HG02678 (cell line): ENCODE data around the gene PLRG1.

Experiments used
- ATAC-seq: cut with Tn5 transposase; IDR thresholded peaks from one replicate; pipeline ENCODE4 v1.9.1; 2021; ENCODE audit warnings: mild to moderate bottlenecking, moderate library complexity; ENCODE audit not compliant: unreplicated experiment

PLRG1 gene

GRCh38 chr4:154574311-154574710 lies 24.1 kb upstream of the PLRG1 start:
- ATAC-seq = no peak

- ATAC-seq = no peak
These were observed 23.1 kb upstream of the PLRG1 start for GRCh38 chr4:154573190-154573870.

GRCh38 chr4:154569584-154569983 lies 19.4 kb upstream of the PLRG1 start:
- no peak for ATAC-seq

GRCh38 chr4:154569028-154569427 lies 18.8 kb upstream of the PLRG1 start:
- no peak for ATAC-seq

GRCh38 chr4:154566639-154567204 lies 16.5 kb upstream of the PLRG1 start:
- ATAC-seq = no peak

GRCh38 chr4:154565704-154566103 lies 15.5 kb upstream of the PLRG1 start:
- ATAC-seq = no peak

- ATAC-seq = no peak
These were observed 14.1 kb upstream of the PLRG1 start for GRCh38 chr4:154564311-154564710.

GRCh38 chr4:154562697-154563254 lies 12.6 kb upstream of the PLRG1 start, which contains the start of gene FGB:
TSS of gene FGB (plus strand) at chr4:154563011. CDS start at chr4:154563019, 8 bp downstream.
- ATAC-seq = no peak

- ATAC-seq = no peak
These were observed 10.6 kb upstream of the PLRG1 start for GRCh38 chr4:154560824-154561231.

- no peak for ATAC-seq
These were observed 10.2 kb upstream of the PLRG1 start for GRCh38 chr4:154560419-154560801.

GRCh38 chr4:154559494-154560418 lies 9.6 kb upstream of the PLRG1 start:
- peak; percentile 88 for ATAC-seq

- ATAC-seq = no peak
These were observed 8.9 kb upstream of the PLRG1 start for GRCh38 chr4:154559141-154559493.

GRCh38 chr4:154551872-154552686 lies 1.9 kb upstream of the PLRG1 start:
- peak; percentile 52 for ATAC-seq

- ATAC-seq = no peak
These were observed 4.5 kb downstream of the PLRG1 start for GRCh38 chr4:154545689-154546088.

- ATAC-seq = no peak
These were observed 7.8 kb downstream of the PLRG1 start for GRCh38 chr4:154542271-154542879.

- no peak for ATAC-seq
These were observed 15.9 kb downstream of the PLRG1 start for GRCh38 chr4:154534296-154534695.

GRCh38 chr4:154529728-154530519 lies 20.3 kb downstream of the PLRG1 start:
- no peak for ATAC-seq

- no peak for ATAC-seq
These were observed 21.3 kb downstream of the PLRG1 start for GRCh38 chr4:154528869-154529268.

GRCh38 chr4:154527308-154527707 lies 22.9 kb downstream of the PLRG1 start:
- ATAC-seq = no peak
